AG04449 (cell line): ENCODE results near the gene ASCC1.

ENCODE experiments used
- CTCF ChIA-PET: fragments of 350-600 bp; formaldehyde crosslinking; extraction: SDS; loops from one replicate; lab custom pipeline; 2021; ENCODE audit warnings: antibody characterized with exemption; lab: Yijun Ruan, JAX
- POLR2A ChIA-PET: fragments of 400-600, 350-600 bp; formaldehyde crosslinking; extraction: SDS; loops from one replicate; lab custom pipeline; 2020; ENCODE audit warnings: antibody characterized with exemption, inconsistent platforms; lab: Yijun Ruan, JAX
- DNase-seq: peaks from one replicate; pipeline ENCODE4 v3.0.0-alpha.2; 2010; ENCODE audit warnings: low read depth, low spot score
- H3K4me3 ChIP-seq: 2 replicates; pipeline ENCODE4 v1.5.1; 2011; ENCODE audit warnings: low read depth, mild to moderate bottlenecking, control low read depth, low read length
- CTCF ChIP-seq: IDR thresholded peaks from one replicate; pipeline ENCODE4 v1.5.1; 2011; ENCODE audit warnings: mild to moderate bottlenecking, moderate library complexity, low read length, control low read depth, inconsistent platforms; ENCODE audit not compliant: insufficient read depth; ENCODE audit errors: missing control alignments

The ASCC1 gene

GRCh38 chr10:72257051-72257892, 41.2 kb upstream of the ASCC1 start:
- no peak for DNase-seq
- CTCF ChIA-PET, result interaction anchor here (1.0 to 2.3 kb wide), 2 partner anchors 11 to 19 kb away, joined by 3 to 12 read pairs; no protein-coding TSS in a partner anchor

GRCh38 chr10:72255977-72256729, 40.1 kb upstream of the ASCC1 start:
- ChIA-PET CTCF (interaction anchor here (1.0 to 1.2 kb wide), 4 partner anchors 8 to 81 kb away, joined by 3 to 4 read pairs (median 3); no protein-coding TSS in a partner anchor), POLR2A (interaction anchor here (1.0 kb wide), 1 partner anchor 18 kb away, joined by 5 read pairs; the partner anchor contains the start of gene DDIT4)
- no peak overlapping the region for H3K4me3 ChIP-seq
- no peak for TF ChIP-seq CTCF
- no peak for DNase-seq

More at GRCh38 chr10:72257051-72257892, 41.2 kb upstream of the ASCC1 start:
- no peak overlapping the region for H3K4me3 ChIP-seq
- no peak for TF ChIP-seq CTCF
- POLR2A ChIA-PET, result interaction anchor here (0.6 to 4.8 kb wide), 2 partner anchors 17 to 283 kb away, joined by 3 to 89 read pairs; partner anchors contain the start of gene DDIT4

- CTCF ChIA-PET, result interaction anchor here (1.0 to 1.9 kb wide), 2 partner anchors 10 to 83 kb away, joined by 4 to 11 read pairs; no protein-coding TSS in a partner anchor
- POLR2A ChIA-PET, result interaction anchor here (0.6 to 1.3 kb wide), 3 partner anchors 19 to 584 kb away, joined by 3 to 5 read pairs (median 4); partner anchors contain the start of gene DDIT4
- no peak for DNase-seq
- TF ChIP-seq CTCF, result no peak
- H3K4me3 ChIP-seq, result no peak overlapping the region
Measured at GRCh38 chr10:72254813-72255568, 38.9 kb upstream of the ASCC1 start.

GRCh38 chr10:72253578-72253977, 37.5 kb upstream of the ASCC1 start:
- POLR2A ChIA-PET, result interaction anchor here (1.2 to 1.3 kb wide), 2 partner anchors 21 to 22 kb away, joined by 3 to 4 read pairs; no protein-coding TSS in a partner anchor
- CTCF ChIA-PET, result interaction anchor here (0.8 to 1.9 kb wide), 3 partner anchors 9 to 15 kb away, joined by 3 to 11 read pairs (median 3); no protein-coding TSS in a partner anchor
- no peak for DNase-seq
- TF ChIP-seq CTCF, result no peak
- no peak overlapping the region for H3K4me3 ChIP-seq

- CTCF ChIA-PET, result interaction anchor here (0.8 to 1.0 kb wide), 3 partner anchors 11 to 84 kb away, joined by 3 read pairs; no protein-coding TSS in a partner anchor
- no peak overlapping the region for H3K4me3 ChIP-seq
- no peak for TF ChIP-seq CTCF
- POLR2A ChIA-PET, result interaction anchor here (1.2 kb wide), 1 partner anchor 21 kb away, joined by 3 read pairs; no protein-coding TSS in a partner anchor
- no peak for DNase-seq
Measured at GRCh38 chr10:72252972-72253371, 36.9 kb upstream of the ASCC1 start.
